Fibroblast of skin of left biceps (primary cell): ENCODE measurements around the gene CPXM1.
"Not testable (repeated sequence)": the region's sequence is repeated elsewhere in the genome, so short reads cannot be mapped to it uniquely, and the experiment has no call there.

Source experiments
- DNase-seq, 2 experiments: peaks; one replicate each; pipeline ENCODE4 v3.0.0-alpha.2; 2013; ENCODE audit warnings: low read depth in 2 of 2

The CPXM1 gene

DNA sequence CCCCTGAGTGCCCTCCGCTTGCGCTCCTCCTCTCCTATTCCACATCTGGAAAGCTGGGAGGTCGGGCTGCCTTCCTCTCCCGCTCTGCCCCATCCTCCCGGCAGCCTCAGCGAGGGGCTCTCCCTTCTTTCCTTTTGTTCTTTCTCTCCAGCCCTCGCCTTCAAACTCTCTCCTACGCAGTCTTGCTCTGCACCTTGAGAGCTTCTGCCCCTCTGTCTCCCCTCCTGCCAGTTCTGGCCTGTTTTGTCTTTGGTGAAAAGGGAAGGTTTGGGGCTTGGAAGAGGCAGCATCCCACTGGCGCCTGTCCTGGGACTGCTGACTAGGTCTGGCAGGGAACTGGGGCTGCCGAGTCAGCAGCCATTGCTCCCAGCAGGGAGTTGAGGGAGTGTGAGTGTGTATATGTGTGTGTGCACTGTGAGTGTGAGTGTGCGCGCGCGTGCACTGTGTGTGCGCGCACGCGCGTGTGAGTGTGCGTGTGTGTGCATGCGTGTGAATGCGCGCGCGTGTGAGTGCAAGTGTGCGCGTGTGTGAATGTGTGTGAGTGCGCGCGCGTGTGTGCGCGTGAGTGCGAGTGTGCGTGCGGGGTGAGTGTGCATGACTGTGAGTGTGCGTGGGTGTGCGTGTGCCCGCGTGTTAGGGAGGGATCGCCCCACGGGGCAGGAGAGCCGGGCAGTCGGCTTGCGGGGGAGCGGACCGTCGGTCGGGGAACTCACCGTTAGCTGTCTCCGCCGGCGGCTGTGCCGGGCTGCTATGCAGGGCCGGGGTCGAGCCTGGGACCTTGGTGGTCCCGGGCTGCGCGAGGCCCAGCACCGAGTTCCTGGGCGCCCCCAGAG lies 523 bp downstream of the CPXM1 start:
- no peak for DNase-seq

DNA sequence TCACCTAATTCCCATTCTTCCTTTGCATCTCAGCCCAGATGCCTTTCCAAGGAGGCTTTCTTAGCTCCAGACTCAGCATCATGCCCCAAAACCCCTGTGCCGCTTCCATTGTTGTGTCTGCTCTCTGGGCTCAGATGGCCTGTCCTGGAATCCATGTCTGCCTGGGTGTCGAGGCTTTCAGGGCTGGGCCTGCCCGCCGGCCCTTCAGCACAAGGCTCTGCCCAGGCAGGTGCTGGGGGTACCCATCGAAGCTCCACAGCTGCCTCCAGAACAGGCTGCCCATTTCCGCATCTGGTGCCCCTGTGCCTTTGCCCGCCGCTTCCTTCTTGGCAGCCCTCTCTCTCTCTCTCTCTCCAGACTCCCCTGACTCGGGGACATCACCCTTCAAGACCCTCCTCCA lies 1.2 kb downstream of the CPXM1 start:
- no peak for DNase-seq

GRCh38 chr20:2798814-2799213 lies 1.6 kb downstream of the CPXM1 start:
- DNase-seq, result no peak

DNA sequence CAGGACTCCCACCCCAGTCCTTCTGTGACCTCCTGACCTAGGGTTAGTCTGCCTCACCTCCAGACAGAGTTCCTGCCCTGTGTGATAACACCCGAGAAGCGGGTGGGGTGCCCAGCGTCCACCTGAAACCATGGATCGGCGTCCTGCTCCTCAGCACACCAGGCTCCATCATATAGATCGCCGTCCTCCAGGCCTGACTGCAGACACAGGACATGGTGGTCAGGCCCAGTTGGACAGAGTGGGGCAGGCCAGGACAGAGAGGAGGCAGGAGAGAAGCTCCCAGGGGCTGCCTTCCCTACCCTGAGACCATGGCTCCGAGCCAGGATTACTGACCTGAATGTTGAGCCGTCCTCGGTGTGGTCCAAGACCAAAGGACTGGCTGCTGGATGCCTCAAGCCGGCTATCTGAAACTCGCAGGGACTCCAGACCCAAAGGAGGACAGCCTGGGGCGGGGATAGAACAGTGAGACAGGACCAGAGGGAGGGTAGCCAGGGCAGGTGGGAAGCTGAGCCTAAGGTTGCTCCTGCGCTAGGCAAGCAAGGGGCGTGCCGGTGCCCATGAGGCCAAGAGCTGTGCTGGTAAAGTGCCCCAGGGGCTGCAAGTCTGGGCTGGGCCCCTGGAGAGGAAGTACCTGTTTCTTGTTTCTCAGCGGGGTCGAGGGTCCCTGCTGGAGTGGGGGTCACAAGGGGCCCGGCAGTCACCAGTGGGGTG lies 2.2 kb downstream of the CPXM1 start:
- no peak for DNase-seq

DNA sequence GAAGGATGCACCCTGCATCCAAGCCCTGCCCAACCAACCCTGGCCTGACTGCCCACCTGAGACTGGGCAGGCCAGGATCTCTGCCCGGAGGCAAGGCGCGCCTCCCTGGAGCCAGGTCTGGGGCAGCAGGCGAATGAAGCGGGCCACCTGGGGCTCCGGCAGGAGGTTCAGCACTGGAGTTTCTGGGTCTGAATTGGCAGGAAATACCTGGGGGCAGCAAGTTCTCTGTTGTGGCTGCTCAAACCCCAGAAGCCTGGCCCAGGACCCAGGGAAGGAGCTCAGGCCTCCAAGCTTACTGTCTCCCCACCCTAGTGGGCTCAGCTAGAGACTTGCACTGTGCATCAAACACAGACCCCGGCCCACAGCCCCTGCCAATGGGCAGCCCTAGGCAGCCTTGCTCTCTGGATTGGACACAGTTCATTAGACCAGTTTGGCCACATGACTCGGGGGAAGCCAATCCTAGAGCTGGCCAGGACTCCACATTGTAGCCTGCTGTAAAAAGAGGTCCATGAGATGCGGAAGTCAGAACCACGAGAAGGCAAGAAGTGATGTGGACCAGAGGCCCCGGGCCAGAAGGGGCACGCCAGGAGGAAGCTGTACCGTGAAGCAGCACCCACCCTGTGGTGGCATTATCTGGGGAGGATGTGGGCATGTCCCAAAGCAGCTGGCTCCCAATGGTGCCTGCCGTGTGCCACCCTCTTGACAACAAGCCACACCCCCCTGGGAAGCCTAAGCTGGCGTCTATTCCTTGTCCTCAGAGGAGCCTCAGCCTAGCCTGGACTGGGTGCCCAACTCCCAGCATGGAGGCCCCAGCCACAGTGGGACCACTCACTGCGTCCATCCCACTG lies 3.1 kb downstream of the CPXM1 start:
- DNase-seq, result no peak

GRCh38 chr20:2796011-2796660 lies 4.3 kb downstream of the CPXM1 start:
- DNase-seq, result no peak

DNA sequence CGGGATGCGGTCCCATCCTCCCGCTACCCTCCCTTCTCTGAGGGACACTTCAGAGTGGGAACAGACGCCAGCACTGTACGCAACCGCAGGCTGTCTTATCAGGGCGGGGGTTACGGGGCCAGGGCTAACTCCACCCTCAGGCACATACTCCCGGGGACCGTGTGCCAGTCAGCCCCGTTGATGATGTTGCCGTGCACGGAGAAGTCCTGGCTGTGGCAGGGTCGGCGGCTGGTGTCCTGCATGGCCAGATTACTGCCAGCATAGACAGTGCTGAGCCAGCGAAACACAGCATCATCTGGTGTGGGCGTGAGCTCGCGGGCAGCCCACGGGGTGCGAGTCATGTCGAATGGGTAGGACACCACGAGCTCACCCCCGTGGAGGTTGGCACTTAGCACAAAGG lies 5.0 kb downstream of the CPXM1 start:
- no peak for DNase-seq

- DNase-seq, result no peak
Measured at GRCh38 chr20:2794866-2795447, 5.5 kb downstream of the CPXM1 start.

- DNase-seq, result no peak
Measured at GRCh38 chr20:2794202-2794748, 6.2 kb downstream of the CPXM1 start.

DNA sequence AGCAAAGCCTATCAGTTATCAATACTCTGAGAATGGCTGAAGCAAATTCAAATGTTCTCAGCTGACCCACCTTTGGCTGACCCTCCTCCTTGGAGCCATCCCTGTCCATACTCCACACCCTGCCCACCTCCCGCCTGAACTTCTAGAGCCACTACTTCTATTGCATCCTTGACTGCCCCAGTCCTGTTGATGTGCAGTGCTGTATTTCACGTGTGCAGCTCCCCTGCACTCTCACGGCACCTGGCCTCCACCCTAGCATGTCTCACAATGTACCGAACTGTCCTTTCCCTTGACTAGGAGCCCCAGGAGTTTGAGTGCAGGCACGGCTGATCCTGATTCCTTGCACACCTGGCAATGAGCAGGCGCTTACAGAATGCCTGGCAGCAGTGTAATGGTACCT lies 7.0 kb downstream of the CPXM1 start:
- no peak for DNase-seq

GRCh38 chr20:2783908-2784566 lies 16.4 kb downstream of the CPXM1 start:
- DNase-seq, result no peak

DNA sequence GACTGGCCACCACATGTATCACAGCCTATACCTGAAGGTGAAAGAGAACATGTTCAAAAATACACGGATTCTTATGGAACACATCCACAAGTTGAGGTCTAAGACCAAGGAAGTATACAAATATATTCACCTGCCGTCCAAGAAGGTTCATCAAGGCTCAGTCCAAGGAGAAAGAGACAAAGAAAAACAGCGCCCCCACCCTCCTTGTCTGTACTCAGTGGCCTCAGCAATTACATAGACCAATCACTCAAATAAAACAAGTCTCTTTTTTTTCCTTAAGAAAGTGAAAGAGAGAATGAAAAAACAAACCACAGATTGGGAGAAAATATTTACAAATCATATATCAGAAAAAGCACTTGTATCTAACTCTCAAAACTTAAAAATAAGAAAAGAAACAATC lies 19.5 kb downstream of the CPXM1 start:
- no peak for DNase-seq

DNA sequence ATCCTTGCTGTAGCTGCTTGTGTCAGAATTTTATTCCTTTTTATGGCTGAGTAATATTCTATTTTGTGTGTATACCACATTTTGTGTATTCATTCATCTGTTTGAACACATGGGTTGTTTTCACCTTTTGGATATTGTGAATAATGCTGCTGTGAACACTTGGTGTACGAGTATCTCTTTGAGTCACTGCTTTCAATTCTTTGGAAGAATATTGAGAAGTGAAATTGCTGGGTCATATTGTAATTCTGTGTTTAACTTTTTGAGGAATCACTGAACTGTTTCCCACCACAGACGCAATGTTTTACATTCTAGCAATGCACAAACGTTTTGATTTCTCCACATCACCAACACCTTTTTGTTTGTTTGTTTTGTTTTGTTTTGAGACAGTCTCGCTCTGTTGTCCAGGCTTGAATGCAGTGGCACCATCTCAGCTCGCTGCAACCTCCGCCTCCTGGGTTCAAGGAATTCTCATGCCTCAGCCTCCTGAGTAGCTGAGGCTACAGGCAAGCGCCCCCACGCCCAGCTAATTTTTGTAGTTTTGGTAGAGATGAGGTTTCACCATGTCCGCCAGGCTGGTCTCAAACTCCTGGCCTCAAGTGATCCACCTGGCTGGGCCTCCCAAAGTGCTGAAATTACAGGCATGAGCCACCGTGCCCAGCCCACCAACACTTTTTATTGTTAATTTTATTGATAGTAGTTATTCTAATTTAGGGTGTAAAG lies 21.7 kb downstream of the CPXM1 start:
- DNase-seq, result no peak

DNA sequence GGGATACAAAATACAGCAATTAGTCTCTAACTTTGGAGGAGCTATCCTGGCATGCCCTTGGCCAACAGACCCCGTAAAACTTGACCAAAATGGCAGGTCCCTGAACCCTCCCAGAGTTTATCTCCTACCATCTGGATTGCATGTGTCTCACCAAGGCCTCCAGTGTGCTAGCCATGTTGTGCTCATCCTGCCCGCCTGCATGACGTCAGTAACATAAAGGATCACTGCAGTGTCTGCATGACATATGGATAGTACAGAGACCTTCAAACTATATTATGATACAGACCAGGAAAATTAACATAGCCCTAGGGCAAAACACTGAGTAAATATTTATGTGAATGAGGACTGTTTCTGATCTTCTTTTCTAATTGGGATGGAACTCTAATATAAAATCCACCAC lies 25.3 kb downstream of the CPXM1 start:
- no peak for DNase-seq

DNA sequence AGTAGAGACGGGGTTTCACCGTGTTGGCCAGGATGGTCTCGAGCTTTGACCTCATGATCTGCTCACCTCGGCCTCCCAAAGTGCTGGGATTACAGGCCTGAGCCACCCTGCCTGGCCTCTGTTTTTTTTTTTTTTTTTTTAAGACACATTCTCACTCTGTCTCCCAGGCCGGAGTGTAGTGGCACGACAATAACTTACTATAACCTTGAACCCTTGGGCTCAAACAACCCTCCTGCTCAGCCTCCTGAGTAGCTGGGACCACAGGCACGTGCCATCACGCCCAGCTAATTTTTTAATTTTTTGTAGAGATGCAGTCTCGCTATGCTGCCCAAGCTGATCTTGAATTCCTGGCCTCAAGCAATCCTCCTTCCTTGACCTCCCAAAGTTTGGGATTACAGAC lies 26.6 kb downstream of the CPXM1 start:
- no peak for DNase-seq

DNA sequence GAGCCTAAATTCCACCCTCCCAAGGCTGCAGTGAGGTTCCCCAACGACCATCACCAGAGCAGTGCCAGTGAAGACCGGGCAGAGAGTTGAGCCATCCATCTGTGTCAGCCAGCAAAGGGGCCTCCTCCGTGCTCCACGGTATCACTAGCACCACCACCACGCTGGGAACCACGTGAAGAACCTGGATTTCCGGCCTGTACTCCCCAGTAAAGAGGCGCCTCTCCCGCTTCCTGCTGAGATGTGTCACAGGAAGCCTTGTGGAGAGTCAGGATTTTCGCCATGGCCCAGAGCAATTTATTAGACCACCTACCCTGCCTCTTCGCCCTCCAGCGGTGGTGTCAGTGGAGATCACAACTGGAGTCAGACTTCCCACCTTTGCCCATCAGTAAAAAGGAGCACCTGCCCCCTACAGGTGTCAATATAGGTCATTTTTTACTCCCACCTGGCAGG lies 28.8 kb downstream of the CPXM1 start:
- no peak for DNase-seq

DNA sequence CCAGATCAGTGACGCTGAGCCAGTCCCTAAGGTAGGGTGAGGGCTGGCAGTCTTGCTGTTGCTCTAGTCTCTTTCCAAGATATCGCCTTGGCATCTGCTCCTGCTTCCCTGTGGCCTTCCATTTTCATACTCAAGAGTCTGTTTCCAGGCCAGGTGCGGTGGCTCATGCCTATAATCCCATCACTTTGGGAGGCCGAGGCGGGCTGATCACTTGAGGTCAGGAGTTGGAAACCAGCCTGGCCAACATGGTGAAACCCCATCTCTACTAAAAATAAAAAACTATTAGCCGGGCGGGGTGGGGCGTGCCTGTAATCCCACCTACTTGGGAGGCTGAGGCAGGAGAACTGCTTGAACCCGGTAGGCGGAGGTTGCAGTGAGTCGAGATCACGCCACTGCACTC lies 30.3 kb downstream of the CPXM1 start:
- not testable (repeated sequence) for DNase-seq

DNA sequence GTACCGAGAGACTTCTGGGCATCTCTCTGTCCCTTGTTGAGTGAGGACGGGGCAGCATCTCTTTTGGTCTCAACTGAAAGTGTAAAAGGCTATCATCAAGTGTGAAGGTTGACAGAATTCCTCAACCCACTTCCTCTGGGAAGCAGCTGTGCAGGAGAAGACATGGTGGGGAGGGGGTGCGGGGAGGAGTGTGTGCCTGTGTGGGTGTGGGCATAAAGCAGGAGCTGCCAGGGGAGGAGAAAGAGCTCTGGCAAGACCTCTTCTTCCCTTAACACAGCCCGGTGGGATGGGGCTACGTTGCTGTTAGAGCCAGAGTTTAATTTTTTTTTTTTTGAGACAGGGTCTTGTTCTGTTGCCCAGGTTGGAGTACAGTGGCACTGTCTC lies 31.8 kb downstream of the CPXM1 start:
- DNase-seq, result no peak

GRCh38 chr20:2767768-2768631 lies 32.4 kb downstream of the CPXM1 start:
- no peak for DNase-seq
